ENCODE measurements around the gene PNKP.
"Not testable (repeated sequence)": the region's sequence is repeated elsewhere in the genome, so short reads cannot be mapped to it uniquely, and the experiment has no call there.

The PNKP gene

GRCh38 chr19:49824662-49825061 is 42.7 kb downstream of the PNKP start:
- no peak overlapping the region for H3K4me3 ChIP-seq (ENCODE audit: low read depth, low read length)

GRCh38 chr19:49823472-49823871 is 43.9 kb downstream of the PNKP start:
- no peak overlapping the region for H3K4me3 ChIP-seq (ENCODE audit: low read depth, low read length)

- no peak overlapping the region for H3K4me3 ChIP-seq (ENCODE audit: low read depth, low read length)
Observed at GRCh38 chr19:49820125-49820524, 47.3 kb downstream of the PNKP start.

- H3K4me3 ChIP-seq (ENCODE audit: low read depth, low read length) = not testable (repeated sequence)
Observed at GRCh38 chr19:49819452-49820115, 47.8 kb downstream of the PNKP start.

GRCh38 chr19:49818649-49819370 is 48.6 kb downstream of the PNKP start:
- H3K4me3 ChIP-seq (ENCODE audit: low read depth, low read length) = peak overlapping the region; percentile 95

- peak within 1 kb of the TSS; percentile 95 for H3K4me3 ChIP-seq (ENCODE audit: low read depth, low read length)
Observed at GRCh38 chr19:49817964-49818648, 49.3 kb downstream of the PNKP start, which contains the start of gene MED25. MED25 (plus strand) TSS chr19:49818289; CDS start chr19:49818342, 53 bp downstream.

- no peak overlapping the region for H3K4me3 ChIP-seq (ENCODE audit: low read depth, low read length)
Observed at GRCh38 chr19:49816590-49816989, 50.8 kb downstream of the PNKP start.

GRCh38 chr19:49814010-49814409 is 53.4 kb downstream of the PNKP start:
- H3K4me3 ChIP-seq (ENCODE audit: low read depth, low read length) = no peak overlapping the region

GRCh38 chr19:49812997-49813861 is 54.1 kb downstream of the PNKP start, which contains the start of gene FUZ:
FUZ (minus strand) TSS chr19:49813292; CDS start chr19:49813106, 186 bp downstream.
- peak within 1 kb of the TSS; percentile 83 for H3K4me3 ChIP-seq (ENCODE audit: low read depth, low read length)

GRCh38 chr19:49812452-49812996 is 54.9 kb downstream of the PNKP start:
- H3K4me3 ChIP-seq (ENCODE audit: low read depth, low read length) = peak overlapping the region; percentile 83

- H3K4me3 ChIP-seq (ENCODE audit: low read depth, low read length) = no peak overlapping the region
Observed at GRCh38 chr19:49811328-49811727, 56.0 kb downstream of the PNKP start.

Measured in iPS-11a (cell line).